Smooth muscle cell of the brain vasculature (primary cell): Measurements from ENCODE around the gene LPO.

Source experiments
- DNase-seq: peaks from one replicate; pipeline ENCODE4 v3.0.0-alpha.2; 2012; ENCODE audit warnings: low read depth, low spot score

Gene LPO

DNA sequence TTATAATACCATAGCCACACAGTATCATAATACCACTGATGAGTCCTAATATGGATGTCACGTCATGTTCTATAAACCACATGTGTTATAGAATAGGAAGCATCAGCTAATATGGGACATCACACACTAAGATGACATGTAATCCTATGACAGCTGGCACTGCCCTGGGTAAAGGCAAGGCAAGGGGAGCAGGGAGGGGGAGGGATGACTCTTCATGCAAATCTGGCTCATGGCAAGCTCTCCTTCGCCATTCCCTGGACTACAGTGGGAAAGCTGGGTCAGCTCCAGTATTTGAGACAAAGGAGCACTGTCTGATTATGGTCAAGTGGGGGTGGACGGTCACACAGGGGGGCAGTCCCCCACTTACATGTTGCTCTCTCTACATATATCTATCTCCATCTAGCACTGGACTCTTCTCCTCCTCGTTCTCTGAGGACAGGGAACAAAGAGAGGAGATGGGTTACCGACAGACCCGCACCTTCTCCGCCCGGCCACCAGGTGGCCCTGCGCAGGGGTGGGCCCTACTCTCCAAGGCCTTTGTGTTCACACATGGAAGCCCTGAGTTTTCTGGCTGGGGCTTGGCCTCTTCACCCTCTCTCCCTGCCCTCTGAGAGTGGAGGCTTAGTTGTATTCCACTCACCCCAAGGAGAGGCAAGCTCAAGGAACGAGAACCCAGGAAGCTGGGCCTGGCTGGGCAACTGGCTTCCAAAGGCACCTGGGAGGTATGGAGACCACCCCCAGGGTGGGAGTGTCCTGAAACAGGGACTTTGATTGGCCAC, 65.8 kb downstream of the LPO start:
- no peak for DNase-seq

DNA sequence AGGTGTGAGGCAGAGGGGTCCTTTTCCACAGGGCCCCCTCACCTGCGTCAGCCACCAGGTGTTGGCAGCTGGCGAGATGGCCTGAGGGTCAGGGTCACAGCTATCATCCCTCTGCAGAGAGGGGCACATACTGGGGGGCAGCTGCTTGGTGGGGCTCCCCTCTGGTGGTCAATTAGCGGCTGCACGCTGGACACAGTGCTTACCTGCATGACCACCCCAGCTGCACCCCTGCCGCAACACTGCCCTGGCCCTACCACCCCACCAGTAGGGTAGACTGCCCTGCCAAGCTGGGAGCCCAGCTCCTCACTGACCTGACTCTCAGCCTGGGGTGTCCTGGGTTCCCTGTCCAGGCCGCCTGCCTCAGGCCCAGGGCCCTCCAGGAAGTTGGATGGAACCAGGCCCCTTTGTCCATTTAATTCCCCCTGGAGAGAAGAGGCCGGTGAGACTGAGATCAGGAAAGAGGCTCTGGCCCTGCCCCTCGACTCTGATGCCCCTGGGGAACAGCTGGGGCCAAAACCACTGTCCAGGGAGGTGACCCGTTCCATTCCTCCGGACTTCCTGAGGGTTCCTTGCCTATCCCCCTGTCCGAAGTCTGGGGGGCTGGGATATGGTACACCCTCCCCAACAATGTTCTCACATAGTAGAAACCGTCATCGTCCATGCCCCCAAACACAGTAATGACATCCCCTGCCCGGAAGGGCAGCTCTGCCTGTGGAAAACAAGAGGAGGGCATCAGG, 66.5 kb downstream of the LPO start:
- DNase-seq, result no peak

DNA sequence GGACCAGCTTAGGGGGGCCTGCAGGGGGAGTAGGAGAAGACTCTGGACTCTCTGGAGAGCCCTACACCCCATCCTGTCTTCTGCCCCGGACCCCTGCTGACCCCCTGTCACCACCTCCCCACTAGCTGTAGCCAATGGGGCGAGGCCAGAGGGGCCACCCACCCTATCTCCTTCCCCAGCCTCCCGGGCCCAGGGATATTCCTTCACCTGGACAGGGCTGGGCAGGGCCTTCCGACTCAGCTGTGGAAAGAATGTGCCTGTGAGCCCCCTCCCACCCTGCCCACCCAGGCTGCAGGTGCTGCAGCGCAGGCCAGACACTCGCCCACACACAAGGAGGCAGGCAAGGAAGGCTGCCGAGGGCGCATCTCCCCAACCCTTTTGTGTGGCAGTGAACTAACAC, 67.2 kb downstream of the LPO start:
- no peak for DNase-seq

DNA sequence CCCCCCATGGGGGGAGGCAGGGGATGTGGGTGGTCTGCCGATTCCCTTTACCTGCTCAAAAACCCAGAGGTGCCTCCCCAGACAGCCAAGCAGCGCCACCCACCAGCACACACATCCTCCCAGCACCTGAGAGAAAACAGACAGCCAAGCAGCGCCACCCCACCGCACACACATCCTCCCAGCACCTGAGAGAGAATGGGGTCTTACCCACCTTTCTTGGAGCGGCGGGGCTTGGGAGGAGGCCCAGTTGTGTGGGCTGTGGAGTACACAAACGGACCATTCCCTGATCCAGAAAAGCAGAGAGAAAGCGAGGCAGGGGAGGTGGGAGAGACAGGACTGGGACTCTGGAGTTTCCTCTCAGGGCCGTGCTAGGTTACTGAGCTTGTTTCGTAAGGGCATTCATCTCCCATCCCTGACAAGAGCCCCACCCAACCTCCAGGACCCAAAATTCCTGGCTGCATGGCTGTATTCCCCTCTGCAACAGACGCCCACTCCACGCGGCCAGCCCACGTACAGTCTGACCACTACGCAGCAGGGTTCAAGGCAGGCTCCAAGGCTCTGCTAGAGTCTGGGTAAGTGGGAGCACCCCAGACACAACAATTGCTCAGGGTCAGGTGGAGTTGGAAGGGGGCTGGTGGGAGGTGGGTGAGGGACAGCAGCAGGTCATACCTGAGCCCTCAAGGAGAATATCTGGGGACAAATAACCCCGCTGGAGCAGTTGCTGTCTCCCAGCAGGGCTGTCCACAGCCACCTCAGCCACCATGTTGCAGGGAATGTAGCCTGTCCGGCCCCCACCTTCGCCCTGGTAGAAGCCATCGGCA, 68.0 kb downstream of the LPO start:
- DNase-seq, result no peak

DNA sequence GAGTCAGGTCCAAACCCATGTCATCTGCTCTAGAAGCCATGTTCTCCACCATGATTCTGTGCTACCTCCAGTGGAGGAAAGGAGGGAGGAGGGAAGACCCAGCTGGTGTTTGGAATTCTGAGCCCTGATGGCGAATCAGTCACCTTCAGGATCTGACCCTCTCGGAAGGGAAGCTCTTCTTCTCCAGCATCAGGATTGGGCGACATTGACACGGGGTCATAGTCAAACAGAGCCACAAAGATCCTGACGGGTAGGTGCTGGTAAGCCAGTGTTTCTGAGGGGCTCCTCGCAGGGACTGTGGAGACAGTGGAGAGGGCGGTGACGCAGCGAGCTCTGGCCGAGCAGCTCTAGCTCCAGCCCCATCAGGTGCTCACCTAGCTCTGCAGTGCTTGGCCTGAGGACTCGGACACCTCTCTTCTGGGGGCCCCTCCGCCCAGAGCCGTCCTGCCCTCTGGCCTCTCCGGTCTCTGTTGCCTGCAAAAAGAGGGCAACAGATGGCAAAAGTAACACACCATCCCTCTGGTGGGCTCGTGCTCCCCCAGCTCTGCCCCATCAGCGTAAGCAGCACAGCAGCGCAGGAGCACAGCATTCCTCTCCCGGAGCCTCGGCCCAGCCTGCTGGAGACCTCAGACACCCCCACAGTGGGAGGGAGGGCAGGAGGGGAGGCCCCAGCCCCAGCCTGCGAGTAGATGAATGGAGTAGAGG, 69.2 kb downstream of the LPO start:
- no peak for DNase-seq

DNA sequence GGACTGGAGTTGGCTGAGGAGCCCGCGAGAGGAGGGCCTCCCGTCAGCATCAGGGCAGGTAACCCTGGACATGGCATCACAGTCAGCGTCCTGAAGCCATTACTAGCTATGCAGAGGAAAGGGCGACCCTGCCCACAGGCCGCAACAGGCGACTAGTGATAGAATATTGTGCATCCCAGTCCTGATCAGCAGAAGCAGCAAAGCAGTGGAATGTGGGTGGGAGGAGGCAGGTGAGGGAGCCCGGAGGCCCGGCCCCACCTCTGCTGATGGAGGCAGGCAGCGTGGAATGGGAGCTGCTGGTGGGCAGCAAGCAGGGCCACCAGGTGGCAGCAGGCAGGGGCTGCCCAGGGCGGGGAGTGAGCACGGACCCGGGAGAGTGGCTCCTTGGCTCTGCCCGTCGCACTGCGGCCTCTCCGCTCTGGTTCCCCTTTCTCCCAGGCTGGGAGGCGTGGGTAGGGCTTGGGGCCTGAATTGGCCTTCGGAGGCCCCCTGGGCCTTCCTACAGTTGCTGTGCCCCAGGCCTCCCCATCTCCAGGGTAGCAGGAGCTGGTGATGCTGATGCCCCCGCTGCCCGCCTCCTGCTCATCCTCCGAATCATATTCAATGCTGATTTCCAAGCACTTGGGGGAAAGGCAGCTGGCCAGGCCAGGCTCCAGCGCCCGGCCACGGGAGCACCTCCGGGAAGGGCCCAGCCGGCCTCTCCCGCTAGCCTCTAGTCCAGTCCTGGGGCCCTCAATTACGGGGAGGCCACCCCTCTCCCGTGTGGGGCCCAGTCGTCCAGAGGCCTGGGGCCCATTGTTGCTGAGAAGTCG, 70.0 kb downstream of the LPO start:
- DNase-seq, result no peak

DNA sequence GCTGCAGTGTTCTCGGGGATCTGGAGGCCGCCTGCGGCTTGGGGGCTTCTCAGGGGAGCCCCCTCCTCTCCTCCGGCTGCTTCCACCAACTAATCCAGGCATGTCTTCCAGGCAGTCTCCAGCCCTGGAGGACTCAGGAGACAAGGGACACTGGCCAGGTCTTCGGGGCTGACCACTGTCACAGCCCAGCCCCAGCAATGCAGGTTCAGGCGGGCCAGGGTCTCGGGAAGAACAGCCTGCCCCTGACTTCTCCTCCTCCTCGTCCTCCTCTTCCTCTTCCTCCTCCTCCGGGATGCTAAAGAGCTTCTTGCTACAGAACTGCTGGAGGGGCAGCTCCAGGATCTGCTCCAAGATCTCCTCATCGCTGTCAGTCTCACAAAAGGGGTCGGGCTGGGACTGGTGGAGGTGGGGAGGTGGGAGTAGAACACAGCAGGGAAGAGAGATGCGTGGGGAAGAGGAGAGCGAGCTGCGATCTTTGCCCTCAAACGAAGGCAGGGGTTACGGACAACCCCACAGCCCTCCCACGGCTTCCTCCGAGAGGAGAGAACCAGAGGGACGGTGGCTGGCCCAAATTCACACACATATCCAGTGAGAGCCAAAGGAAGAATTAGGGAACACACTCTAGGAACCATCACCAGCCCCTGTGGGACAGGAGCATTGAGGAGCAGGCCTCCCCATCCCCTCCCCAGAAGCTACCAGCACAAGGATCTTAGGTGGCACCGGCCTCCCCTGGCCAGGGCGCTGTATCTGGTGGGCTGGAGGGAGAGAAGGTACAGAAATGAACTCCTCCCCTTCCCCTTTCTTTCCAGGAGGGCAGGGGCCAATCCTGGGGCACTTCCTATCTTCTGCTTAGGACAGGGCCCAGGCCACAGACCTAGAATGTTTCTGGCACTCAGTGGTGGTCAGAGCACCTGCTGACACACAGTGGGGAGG, 70.9 kb downstream of the LPO start:
- no peak for DNase-seq

DNA sequence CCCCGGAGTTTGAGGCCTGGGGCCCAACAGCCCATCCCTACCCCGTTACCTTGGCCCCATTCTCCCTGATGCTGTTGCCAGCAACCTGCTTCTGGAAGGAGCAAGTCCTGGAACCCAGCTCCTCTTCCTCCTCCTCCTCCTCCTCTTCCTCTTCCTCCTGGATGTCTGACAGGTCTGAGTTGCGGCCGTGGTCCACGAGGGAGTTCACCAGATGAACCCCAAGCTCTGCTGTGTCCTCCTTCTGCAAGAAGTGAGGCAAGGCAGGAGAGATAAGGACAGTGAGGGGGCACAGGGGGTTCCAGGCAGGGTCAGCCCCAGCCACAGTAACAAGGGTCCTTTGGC, 71.5 kb downstream of the LPO start:
- no peak for DNase-seq

DNA sequence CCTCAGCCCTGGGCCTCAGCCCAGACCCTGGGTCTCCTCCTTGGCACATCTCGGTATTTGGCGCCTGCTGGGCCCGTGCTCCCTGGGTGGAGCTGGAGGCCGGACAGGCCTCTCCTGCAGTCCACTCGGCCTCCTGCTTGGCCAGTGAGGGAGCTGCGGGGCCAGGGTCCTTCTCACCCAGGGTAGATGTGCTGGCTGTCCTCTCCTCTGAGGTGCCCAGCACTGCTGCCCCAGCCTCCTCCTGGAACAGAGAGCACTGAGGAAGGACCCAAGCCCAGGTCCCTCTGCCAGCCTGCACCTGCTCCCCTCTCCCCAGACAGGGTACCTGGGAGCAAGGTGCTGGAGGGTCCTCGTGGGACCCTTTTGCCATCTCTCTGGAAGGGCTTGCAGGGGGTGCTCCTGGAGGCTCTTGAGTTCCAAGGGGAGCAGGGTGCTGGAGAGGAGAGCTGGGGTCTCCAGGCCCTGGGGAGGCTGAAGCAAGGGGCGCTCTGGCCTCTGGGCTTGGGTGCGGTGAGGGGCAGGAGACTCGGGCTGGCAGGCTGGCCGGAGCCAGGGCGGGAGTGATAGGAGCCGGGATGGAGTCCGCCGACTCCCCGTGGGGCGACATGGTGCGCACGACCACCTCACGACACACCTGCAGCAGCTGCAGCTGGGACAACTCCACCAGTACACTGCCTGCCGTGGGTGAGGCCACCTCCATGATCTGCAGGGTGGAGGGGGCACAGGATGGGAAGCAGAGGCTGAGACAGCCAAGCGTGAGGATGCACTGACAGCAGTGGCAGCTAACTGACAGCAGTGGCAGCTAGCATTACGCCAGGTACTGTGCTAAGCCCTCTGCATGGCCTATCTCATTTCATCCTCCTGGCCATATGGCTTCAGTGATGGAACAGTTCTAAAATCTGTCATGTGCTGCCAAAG, 72.4 kb downstream of the LPO start:
- no peak for DNase-seq

DNA sequence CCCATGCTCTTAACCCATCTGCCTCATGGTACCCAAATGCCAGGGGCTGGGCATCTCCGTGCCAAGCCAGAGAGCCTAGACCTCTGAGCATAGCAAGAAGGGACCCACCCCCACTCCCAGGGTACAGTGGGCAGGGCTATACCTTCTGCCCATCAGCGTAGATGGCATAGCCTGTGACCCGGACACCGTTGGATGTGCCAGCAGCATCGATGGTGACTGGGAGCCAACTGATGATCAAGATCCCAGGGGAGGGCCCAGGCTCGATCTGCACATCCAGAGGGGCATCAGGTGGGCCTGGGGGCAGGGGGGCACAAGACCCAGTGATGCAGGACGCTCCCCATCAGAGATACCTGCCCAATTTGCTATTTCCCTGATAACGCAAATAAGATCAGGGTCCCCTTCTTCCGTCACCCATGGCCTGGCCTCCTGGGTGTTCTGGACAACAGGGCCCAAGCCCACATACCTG, 73.1 kb downstream of the LPO start:
- no peak for DNase-seq

DNA sequence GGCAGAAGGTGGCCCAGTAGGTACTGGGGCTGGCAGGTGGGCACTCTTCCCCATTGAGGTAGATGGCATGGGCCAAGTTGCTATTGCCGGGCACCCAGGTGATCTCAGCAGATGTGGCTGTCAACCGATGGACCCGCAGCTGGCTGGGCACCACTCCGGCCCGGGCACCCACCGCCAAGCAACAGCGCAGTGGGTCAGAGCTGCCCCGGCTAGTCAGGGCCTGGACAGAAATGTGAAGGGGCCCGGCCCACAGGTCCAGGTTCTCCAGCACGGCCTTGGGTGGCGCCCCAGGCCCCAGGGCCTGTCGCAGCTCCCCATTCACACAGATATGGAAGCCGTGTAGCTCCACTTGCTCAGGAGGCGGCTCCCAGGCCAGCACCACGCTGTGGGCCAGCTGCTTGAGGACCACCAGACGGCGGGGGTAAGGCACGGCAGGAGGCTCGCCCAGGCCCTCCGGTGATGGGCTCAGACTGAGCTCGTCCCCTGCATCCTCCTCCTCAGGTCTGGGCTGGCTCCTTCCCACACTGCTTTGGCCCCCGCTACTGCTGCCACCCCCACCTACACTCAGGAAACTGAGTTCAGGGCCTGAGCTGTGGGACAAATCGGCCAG, 73.7 kb downstream of the LPO start:
- DNase-seq, result no peak

DNA sequence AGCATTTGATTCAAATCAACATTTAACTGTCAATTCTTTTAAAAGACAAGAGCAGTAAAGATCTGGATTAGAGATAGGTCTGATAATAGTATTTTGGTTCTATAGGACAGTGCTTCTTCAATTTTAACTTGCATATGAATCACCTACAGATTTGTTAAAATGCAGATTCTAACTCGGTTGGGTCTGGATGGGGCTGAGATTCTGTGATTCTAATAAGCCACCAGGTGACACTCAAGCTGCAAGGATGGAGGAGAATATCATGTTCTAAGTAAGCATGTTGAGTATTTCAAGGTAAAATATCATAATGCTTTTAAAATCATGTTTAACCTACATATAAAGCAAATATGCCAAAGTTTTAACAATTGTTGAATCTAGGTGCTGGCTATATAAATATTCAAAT, 74.4 kb downstream of the LPO start:
- no peak for DNase-seq

DNA sequence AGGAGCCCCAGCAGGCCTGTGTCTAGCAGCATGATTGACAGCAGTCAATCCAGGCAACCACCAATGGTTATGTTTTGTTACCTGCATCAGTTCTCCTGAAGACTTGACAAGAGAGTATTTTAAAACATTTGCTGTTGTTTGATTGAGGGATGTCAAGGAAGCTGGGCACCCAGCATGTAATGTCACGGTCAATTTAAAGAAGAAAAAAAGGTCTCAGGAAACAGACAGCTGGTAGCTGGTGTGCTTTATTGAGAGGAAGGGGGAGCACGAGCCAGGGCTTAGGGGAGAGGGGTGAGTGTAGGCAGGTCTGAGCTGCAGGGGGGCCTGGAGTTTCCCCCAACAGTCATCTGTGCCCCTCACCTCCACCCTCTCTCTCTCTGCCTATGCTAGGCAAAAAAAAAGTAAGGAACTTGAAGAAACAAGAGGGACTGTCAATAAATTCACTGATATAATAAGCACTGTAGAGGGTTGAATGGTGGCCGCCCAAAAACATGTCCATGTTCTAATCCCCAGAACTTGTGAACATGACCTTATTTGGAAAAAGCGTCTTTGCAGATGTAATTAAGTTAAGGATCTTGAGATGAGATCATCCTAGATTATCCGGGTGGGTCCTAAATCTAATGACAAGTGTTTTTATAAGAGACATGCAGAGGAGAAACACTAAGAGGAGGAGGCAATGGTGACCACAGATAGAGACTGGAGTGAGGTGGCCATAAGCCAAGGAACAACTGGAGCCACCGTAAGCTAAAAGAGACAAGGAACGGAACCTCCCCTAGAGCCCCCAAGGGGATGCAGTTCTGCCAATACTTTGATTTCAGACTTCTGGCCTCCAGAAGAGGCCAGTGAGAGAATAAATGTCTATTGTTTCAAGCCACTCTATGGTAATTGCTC, 75.7 kb downstream of the LPO start:
- no peak for DNase-seq

DNA sequence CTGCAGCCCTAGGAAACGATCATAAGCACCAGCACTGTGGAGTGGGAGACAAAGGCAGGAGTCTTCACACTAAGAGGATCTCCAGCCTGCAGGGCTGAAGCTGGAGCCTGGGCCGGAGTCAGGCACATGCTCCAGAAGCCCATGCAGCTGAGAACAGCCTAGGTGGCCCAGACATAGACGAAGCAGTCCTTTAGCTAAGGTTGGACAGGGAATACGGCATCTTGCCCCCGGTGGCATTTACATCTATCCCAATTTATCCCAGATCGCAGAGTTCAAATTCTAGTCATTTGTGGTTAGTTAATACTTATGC, 76.3 kb downstream of the LPO start:
- no peak for DNase-seq

DNA sequence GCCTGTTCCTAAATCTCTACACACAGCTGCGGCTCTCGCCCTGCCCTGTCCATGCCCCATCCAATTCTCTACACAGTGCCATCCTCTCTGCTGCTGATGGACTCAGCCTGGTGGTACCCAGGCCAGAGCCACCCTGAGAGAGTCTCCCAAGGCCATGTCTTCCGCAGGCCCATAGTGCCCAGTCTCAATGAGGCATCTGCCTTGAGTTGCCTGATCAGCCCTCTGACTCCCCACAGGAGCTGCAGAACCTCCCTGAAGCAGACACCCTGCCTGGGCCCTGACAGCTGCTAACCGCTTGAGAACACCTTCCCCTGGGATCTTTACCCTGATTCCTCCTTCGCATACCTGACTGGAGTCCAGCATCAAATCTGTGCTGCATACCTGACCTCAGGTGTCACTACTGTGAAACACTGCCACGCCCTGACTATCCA, 76.9 kb downstream of the LPO start:
- no peak for DNase-seq

DNA sequence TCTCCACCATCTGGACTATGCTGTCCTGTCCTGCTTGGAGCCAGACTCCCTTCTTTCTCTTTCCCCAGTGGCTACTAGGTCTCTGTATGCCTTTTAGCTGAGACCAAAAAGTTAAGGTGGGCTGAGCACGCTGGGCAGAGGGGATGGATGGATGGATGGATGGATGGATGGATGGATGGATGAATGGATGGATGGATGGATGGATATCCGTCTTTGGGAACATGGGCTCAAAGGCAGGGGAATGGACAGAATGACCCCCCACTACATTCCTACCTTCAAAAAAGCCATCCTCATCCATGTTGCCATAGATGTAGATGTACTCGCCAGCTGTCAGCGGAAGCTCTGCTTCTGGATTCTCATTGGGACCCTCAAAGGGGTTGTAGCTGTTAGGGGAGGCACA, 77.4 kb downstream of the LPO start:
- no peak for DNase-seq

DNA sequence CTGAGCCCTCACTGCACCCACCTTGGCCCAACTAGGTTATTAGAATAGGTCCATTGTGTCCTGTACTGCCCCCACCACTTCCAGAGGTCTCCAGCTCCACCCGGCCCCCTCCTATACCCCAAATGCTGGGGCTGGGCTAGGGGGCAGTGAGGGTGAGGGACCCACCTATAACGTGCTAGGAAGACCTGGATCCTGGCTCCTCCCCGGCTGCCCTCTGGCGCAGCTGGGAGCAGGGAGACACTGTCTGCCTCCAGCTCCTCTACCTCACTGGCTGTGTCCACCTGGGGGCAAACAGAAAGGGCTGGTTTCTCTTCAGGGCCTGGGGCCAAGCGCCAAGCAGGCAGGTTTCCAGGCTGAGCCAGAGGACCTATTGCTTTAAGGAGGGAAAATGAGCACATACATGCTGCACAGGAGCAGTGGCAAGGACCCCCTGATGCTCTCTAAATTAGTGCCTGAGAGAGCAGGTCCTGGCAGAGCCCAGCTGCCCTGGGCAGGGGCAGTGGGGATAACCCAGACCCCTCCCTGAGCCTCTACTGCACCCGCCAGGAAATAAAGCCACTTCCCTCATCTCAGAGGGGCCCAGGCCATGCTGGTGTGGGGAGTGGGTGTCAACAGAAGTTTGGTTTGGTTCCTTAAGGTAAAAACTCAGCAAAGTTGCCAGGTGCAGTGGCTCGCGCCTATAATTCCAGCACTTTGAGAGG, 78.0 kb downstream of the LPO start:
- DNase-seq, result no peak
